OCI-LY7 (cell line): Measurements from ENCODE around the gene SYS1. TPM values are rescaled to one million over a fixed set of nuclear protein-coding genes. Genes with fewer than 3 reads are reported as not detected.

Experiments
- BruUV-seq: library from RNA; stranded (reverse); fragments of 400-500 nt; replicated peaks from 2 replicates; lab custom pipeline; 2021; lab: Mats Ljungman, UMichigan
- CTCF ChIA-PET: fragments of 300-600 bp; sonication (Branson Sonifier 250); formaldehyde crosslinking; loops from one replicate; lab custom pipeline; 2022; ENCODE audit warnings: antibody characterized with exemption; ENCODE audit not compliant: unreplicated experiment; lab: Charles Lee
- POLR2A ChIA-PET: fragments of 300-600 bp; sonication (Branson Sonifier 250); formaldehyde crosslinking; loops from one replicate; lab custom pipeline; 2022; ENCODE audit warnings: antibody characterized with exemption; lab: Charles Lee
- DNase-seq: peaks from one replicate; pipeline ENCODE4 v3.0.0-alpha.2; 2015; ENCODE audit warnings: low spot score
- H2AFZ ChIP-seq: fragments of 200-600 bp; sonication (generic), shearing (Covaris generic); 2 replicates; pipeline ENCODE4 v1.6.1; 2014; ENCODE audit warnings: mild to moderate bottlenecking, antibody characterized with exemption, low read length, moderate library complexity
- H3K27ac ChIP-seq: fragments of 200-600 bp; sonication (generic); 2 replicates; pipeline ENCODE4 v1.5.1; 2014; ENCODE audit warnings: mixed run types, low read depth, mild to moderate bottlenecking, moderate library complexity, low read length, inconsistent platforms; ENCODE audit not compliant: poor library complexity, severe bottlenecking
- H3K36me3 ChIP-seq: fragments of 200-600 bp; sonication (generic); 2 replicates; pipeline ENCODE4 v1.6.1; 2014; ENCODE audit warnings: mild to moderate bottlenecking, antibody characterized with exemption, low read length, moderate library complexity, mixed read lengths; ENCODE audit not compliant: insufficient read depth
- H3K4me1 ChIP-seq: fragments of 200-600 bp; sonication (generic); 2 replicates; pipeline ENCODE4 v1.5.1; 2014; ENCODE audit warnings: mild to moderate bottlenecking, low read length; ENCODE audit not compliant: insufficient read depth, poor library complexity, severe bottlenecking
- H3K4me2 ChIP-seq: fragments of 200-600 bp; sonication (generic); 2 replicates; pipeline ENCODE4 v1.6.1; 2014; ENCODE audit warnings: mild to moderate bottlenecking, low read length
- H3K4me3 ChIP-seq: fragments of 200-600 bp; sonication (generic); 2 replicates; pipeline ENCODE4 v1.5.1; 2014; ENCODE audit warnings: mild to moderate bottlenecking, low read depth, low read length; ENCODE audit not compliant: poor library complexity, severe bottlenecking
- H3K79me2 ChIP-seq: fragments of 200-600 bp; sonication (generic); 2 replicates; pipeline ENCODE4 v1.6.1; 2016; ENCODE audit warnings: low read depth, mild to moderate bottlenecking, low read length, moderate library complexity, mixed read lengths; ENCODE audit not compliant: insufficient read depth
- H3K9me2 ChIP-seq: fragments of 200-600 bp; sonication (generic); 2 replicates; pipeline ENCODE4 v1.6.1; 2016; ENCODE audit warnings: mild to moderate bottlenecking, low read length, mixed read lengths; ENCODE audit not compliant: insufficient read depth
- H3K9me3 ChIP-seq: fragments of 200-600 bp; sonication (generic); 2 replicates; pipeline ENCODE4 v1.6.1; 2014; ENCODE audit warnings: mild to moderate bottlenecking, mixed run types, low read length, mixed read lengths
- H4K20me1 ChIP-seq: fragments of 200-600 bp; sonication (generic); 2 replicates; pipeline ENCODE4 v1.6.1; 2014; ENCODE audit warnings: mild to moderate bottlenecking, antibody characterized with exemption, low read length, moderate library complexity, mixed read lengths; ENCODE audit not compliant: insufficient read depth
- CTCF ChIP-seq: fragments of 200-600 bp; sonication (generic); conservative IDR thresholded peaks from 2 replicates; pipeline ENCODE4 v1.5.1; 2014; ENCODE audit warnings: mild to moderate bottlenecking, antibody characterized with exemption, low read length, moderate library complexity, mixed read lengths
- EZH2phosphoT487 ChIP-seq: fragments of 200-600 bp; sonication (generic); IDR thresholded peaks from 2 replicates; pipeline ENCODE4 v1.6.1; 2018; ENCODE audit warnings: low read depth, borderline replicate concordance, mild to moderate bottlenecking, mixed run types, antibody characterized with exemption, low read length, moderate library complexity, mixed read lengths
- intact Hi-C: fragments of 100-400 bp; cut with micrococcal nuclease; formaldehyde crosslinking; loops from one replicate; pipeline ENCODE4 v1.10.0; 2022; ENCODE audit not compliant: unreplicated experiment
- total RNA-seq, 2 experiments: library from RNA; depleted of rRNA in 1 of 2; stranded (reverse); fragments of >200 nt in 1 of 2; shearing (Covaris generic) in 1 of 2; gene quantifications; 2 replicates each; pipeline ENCODE4 v1.2.3, GENCODE V29; 2014 to 2022

Gene SYS1
- total RNA-seq, 2 experiments from 2014 or later = 9.6 to 37.6 TPM

GRCh38 chr20:45409521-45410272 is 46.7 kb downstream of the SYS1 start:
- ChIA-PET POLR2A (no interaction called here), CTCF (no interaction called here)
- no TSS peak for BruUV-seq
- H3K79me2 ChIP-seq = no peaks in the 10 kb centered on the region
- intact Hi-C loops = no loop called here
- no peaks in the 10 kb centered on the region for H3K9me3 ChIP-seq
- H3K4me1 ChIP-seq = peaks cover 8% of the 10 kb centered on the region
- H3K27ac ChIP-seq = no peak overlapping the region
- no peak overlapping the region for H3K4me2 ChIP-seq
- no peaks in the 10 kb centered on the region for H4K20me1 ChIP-seq
- H3K4me3 ChIP-seq = no peak overlapping the region
- H3K9me2 ChIP-seq = no peaks in the 10 kb centered on the region
- no peak for DNase-seq
- no peak for TF ChIP-seq EZH2phosphoT487
- no peak for TF ChIP-seq CTCF
- no peak overlapping the region for H2AFZ ChIP-seq
- H3K36me3 ChIP-seq = no peaks in the 10 kb centered on the region

- Histone ChIP-seq H3K4me1 (peaks cover 18% of the 10 kb centered on the region), H3K36me3 (no peaks in the 10 kb centered on the region), H4K20me1 (no peaks in the 10 kb centered on the region), H3K9me3 (no peaks in the 10 kb centered on the region), H3K4me2 (no peak overlapping the region), H2AFZ (no peak overlapping the region), H3K27ac (no peak overlapping the region), H3K9me2 (no peaks in the 10 kb centered on the region), H3K4me3 (no peak overlapping the region), H3K79me2 (peaks cover 10% of the 10 kb centered on the region; the same call in 1 of the 2 replicates)
- intact Hi-C loops = no loop called here
- POLR2A ChIA-PET = no interaction called here
- CTCF ChIA-PET = no interaction called here
- no TSS peak for BruUV-seq
- DNase-seq = no peak
- TF ChIP-seq EZH2phosphoT487 = no peak
- no peak for TF ChIP-seq CTCF
These were observed 47.9 kb downstream of the SYS1 start for GRCh38 chr20:45410887-45411286.

GRCh38 chr20:45412653-45413052 is 49.7 kb downstream of the SYS1 start:
- peaks cover 6% of the 10 kb centered on the region; the same call in 1 of the 2 replicates for H4K20me1 ChIP-seq
- POLR2A ChIA-PET = interaction anchor here (1.3 kb wide), 1 partner anchor 8 kb away, joined by 5 read pairs; no protein-coding TSS in a partner anchor
- H3K4me1 ChIP-seq = peaks cover 27% of the 10 kb centered on the region
- no peak for TF ChIP-seq CTCF
- TF ChIP-seq EZH2phosphoT487 = no peak
- intact Hi-C loops = no loop called here
- no peaks in the 10 kb centered on the region for H3K9me3 ChIP-seq
- no peaks in the 10 kb centered on the region for H3K9me2 ChIP-seq
- CTCF ChIA-PET = interaction anchor here (0.6 kb wide), 1 partner anchor 205 kb away, joined by 3 read pairs; no protein-coding TSS in a partner anchor
- H3K79me2 ChIP-seq = peaks cover 28% of the 10 kb centered on the region
- no TSS peak for BruUV-seq
- H2AFZ ChIP-seq = no peak overlapping the region
- H3K36me3 ChIP-seq = peaks cover under 1% of the 10 kb centered on the region; the same call in 1 of the 2 replicates
- no peak overlapping the region for H3K27ac ChIP-seq
- H3K4me3 ChIP-seq = no peak overlapping the region
- DNase-seq = no peak
- H3K4me2 ChIP-seq = no peak overlapping the region
